ENCODE results near the gene EFCAB10. TPM values are rescaled to one million over a fixed set of nuclear protein-coding genes. Genes with fewer than 3 reads are reported as not detected.

The EFCAB10 gene
- polyA plus RNA-seq, 2 of the 4 experiments (the other 2 are of a cell fraction), result 2.9 to 4.2 TPM

DNA sequence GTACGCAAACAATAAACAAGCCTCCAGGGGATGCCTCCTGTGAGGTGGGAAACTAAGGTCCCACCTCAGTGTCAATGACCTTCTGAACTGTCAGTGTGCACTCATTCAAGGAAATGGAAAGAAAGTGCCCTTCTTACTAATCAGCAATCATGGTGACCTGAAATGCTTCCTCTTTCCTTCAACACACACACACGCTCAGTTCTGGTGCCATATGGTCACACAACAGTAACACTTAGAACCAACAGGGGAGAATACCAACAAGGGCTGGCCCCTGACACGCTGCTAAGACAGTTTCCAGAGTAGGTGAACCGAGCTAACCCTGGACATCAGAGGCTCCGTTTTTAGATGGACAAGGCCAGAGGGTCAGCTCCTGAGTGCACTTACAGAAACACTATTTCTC is 42.1 kb upstream of the EFCAB10 start:
- DNase-seq (ENCODE audit: low read depth in 1 of 2, low spot score in 1 of 2) (no peak), ATAC-seq (no peak), FAIRE-seq (no peak)
- no peak overlapping the region for H3K4me3 ChIP-seq
- H3K9me3 ChIP-seq, result peaks cover 7% of the 10 kb centered on the region; the same call in 1 of the 3 replicates
- ChIA-PET POLR2A (no interaction called here), CTCF (interaction anchor here (0.6 kb wide), 1 partner anchor 24 kb away, joined by 4 read pairs; no protein-coding TSS in a partner anchor)
- TF ChIP-seq CHD4 (IDR thresholded peaks at IDR 0.05; ENCODE audit: borderline replicate concordance), result no peak
- TF ChIP-seq, protein P1, sequence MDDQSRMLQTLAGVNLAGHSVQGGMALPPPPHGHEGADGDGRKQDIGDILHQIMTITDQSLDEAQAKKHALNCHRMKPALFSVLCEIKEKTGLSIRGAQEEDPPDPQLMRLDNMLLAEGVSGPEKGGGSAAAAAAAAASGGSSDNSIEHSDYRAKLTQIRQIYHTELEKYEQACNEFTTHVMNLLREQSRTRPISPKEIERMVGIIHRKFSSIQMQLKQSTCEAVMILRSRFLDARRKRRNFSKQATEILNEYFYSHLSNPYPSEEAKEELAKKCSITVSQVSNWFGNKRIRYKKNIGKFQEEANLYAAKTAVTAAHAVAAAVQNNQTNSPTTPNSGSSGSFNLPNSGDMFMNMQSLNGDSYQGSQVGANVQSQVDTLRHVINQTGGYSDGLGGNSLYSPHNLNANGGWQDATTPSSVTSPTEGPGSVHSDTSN (IDR thresholded peaks at IDR 0.05), result no peak
- no peak overlapping the region for H3K27ac ChIP-seq
- H3K4me1 ChIP-seq, result no peaks in the 10 kb centered on the region
- WGBS (ENCODE audit: missing lambda C conversion rate), result 86% methylated on average over 5 of the region's 5 CpGs
- H3K4me2 ChIP-seq, result no peak overlapping the region

DNA sequence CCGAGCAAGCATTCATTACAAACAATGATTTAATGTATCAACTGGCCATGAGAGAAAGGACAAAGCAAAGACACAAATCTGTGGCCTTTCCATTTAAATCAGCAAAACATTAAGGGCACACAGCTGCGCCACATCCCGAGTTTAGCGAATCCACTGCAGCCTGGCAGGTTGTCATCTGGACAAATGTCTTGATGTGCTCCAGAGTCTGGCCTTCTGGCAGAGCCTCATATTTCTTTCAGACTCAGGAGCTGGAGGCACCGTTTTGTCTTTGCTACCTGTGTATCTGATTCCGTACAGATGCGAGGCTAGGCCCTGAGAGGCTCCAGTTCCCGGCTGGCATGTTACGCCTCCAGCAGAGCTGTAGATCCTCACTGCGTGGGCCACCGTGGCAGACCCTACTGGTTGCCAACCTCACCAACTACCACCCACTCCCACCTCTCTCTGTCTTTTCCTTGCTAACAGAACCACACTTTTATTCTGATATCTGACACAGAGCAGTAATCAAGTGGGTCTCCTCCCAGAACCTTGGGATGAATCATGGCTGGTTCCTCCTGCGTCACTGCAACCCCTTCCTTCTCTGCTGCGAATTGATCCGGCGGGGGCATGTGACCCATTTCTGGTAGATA is 40.9 kb upstream of the EFCAB10 start:
- WGBS (ENCODE audit: missing lambda C conversion rate), result 92% methylated on average over 15 of the region's 15 CpGs
- H3K4me1 ChIP-seq, result no peaks in the 10 kb centered on the region
- H3K27ac ChIP-seq, result no peak overlapping the region
- ChIA-PET CTCF (interaction anchor here (0.9 kb wide), 1 partner anchor 421 kb away, joined by 4 read pairs; no protein-coding TSS in a partner anchor), POLR2A (no interaction called here)
- no peak overlapping the region for H3K4me2 ChIP-seq
- H3K9me3 ChIP-seq, result peaks cover 7% of the 10 kb centered on the region; the same call in 1 of the 3 replicates
- DNase-seq (ENCODE audit: low read depth in 1 of 2, low spot score in 1 of 2), result no peak
- no peak overlapping the region for H3K4me3 ChIP-seq
- no peak for FAIRE-seq
- no peak for ATAC-seq
- TF ChIP-seq RFX5 (IDR thresholded peaks at IDR 0.05), result no peak
- TF ChIP-seq CHD4 (IDR thresholded peaks at IDR 0.05; ENCODE audit: borderline replicate concordance), result no peak
- no peak for TF ChIP-seq FOSB (CRISPR knock-in tag; IDR thresholded peaks at IDR 0.05)
- TF ChIP-seq ZC3H11A (IDR thresholded peaks at IDR 0.05), result no peak
- TF ChIP-seq RNF2 (IDR thresholded peaks at IDR 0.05; ENCODE audit: borderline replicate concordance, low read depth), result no peak
- TF ChIP-seq, protein P2, sequence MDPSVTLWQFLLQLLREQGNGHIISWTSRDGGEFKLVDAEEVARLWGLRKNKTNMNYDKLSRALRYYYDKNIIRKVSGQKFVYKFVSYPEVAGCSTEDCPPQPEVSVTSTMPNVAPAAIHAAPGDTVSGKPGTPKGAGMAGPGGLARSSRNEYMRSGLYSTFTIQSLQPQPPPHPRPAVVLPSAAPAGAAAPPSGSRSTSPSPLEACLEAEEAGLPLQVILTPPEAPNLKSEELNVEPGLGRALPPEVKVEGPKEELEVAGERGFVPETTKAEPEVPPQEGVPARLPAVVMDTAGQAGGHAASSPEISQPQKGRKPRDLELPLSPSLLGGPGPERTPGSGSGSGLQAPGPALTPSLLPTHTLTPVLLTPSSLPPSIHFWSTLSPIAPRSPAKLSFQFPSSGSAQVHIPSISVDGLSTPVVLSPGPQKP (IDR thresholded peaks at IDR 0.05; ENCODE audit: low read depth, low read length), result no peak
- no peak for TF ChIP-seq JUNB (IDR thresholded peaks at IDR 0.05)
- no peak for TF ChIP-seq MAZ (IDR thresholded peaks at IDR 0.05; ENCODE audit: borderline replicate concordance, low read depth, low read length)
- TF ChIP-seq, protein P3, sequence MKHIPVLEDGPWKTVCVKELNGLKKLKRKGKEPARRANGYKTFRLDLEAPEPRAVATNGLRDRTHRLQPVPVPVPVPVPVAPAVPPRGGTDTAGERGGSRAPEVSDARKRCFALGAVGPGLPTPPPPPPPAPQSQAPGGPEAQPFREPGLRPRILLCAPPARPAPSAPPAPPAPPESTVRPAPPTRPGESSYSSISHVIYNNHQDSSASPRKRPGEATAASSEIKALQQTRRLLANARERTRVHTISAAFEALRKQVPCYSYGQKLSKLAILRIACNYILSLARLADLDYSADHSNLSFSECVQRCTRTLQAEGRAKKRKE (CRISPR knock-in tag; IDR thresholded peaks at IDR 0.05; ENCODE audit: low read depth), result no peak
- no peak for TF ChIP-seq FOSL2 (IDR thresholded peaks at IDR 0.05)
- TF ChIP-seq FOSL2 (CRISPR knock-in tag; IDR thresholded peaks at IDR 0.05), result no peak

DNA sequence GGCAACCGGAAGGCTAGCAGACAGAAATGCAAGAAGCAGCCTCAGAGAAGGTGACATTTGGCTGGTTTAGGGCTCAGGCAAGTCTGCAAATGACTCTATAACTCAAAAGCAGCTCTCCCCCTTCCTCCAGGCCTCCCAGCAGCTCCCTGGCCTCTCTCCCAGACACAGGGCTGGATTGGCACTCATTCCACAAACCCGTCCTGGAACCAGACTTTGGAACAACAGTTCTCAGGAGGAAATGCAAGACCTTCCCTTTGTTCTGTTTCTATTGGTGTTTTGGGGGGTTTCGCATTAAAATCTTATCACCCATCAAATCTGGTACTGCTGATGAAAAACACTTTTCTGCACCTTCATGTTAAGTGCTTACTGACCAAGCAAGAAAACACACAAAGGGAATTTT is 40.3 kb upstream of the EFCAB10 start:
- peaks cover 7% of the 10 kb centered on the region; the same call in 1 of the 3 replicates for H3K9me3 ChIP-seq
- ChIA-PET CTCF (interaction anchor here (0.9 kb wide), 1 partner anchor 422 kb away, joined by 4 read pairs; no protein-coding TSS in a partner anchor), POLR2A (no interaction called here)
- FAIRE-seq (no peak), DNase-seq (ENCODE audit: low read depth in 1 of 2, low spot score in 1 of 2) (no peak), ATAC-seq (no peak)
- no peak overlapping the region for H3K4me3 ChIP-seq
- no peak overlapping the region for H3K27ac ChIP-seq
- H3K4me1 ChIP-seq, result no peaks in the 10 kb centered on the region
- 87% methylated on average over 3 of the region's 3 CpGs for WGBS (ENCODE audit: missing lambda C conversion rate)
- no peak overlapping the region for H3K4me2 ChIP-seq
- TF ChIP-seq, protein P4, sequence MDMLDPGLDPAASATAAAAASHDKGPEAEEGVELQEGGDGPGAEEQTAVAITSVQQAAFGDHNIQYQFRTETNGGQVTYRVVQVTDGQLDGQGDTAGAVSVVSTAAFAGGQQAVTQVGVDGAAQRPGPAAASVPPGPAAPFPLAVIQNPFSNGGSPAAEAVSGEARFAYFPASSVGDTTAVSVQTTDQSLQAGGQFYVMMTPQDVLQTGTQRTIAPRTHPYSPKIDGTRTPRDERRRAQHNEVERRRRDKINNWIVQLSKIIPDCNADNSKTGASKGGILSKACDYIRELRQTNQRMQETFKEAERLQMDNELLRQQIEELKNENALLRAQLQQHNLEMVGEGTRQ (IDR thresholded peaks at IDR 0.05), result no peak
- no peak for TF ChIP-seq PHF8 (IDR thresholded peaks at IDR 0.05; ENCODE audit: borderline replicate concordance, low read depth)
- TF ChIP-seq FOSB (CRISPR knock-in tag; IDR thresholded peaks at IDR 0.05), result no peak
- no peak for TF ChIP-seq TFCP2L1 (CRISPR knock-in tag; IDR thresholded peaks at IDR 0.05)
- TF ChIP-seq EHMT2 (IDR thresholded peaks at IDR 0.05; ENCODE audit: low read depth), result no peak
- no peak for TF ChIP-seq ZC3H11A (IDR thresholded peaks at IDR 0.05)
- TF ChIP-seq CHD2 (IDR thresholded peaks at IDR 0.05; ENCODE audit: low read length, partially characterized antibody), result no peak
- no peak for TF ChIP-seq GATA3 (IDR thresholded peaks at IDR 0.05; ENCODE audit: borderline replicate concordance)
- no peak for TF ChIP-seq CHD4 (IDR thresholded peaks at IDR 0.05; ENCODE audit: borderline replicate concordance)
- TF ChIP-seq MAFK (IDR thresholded peaks at IDR 0.05; ENCODE audit: partially characterized antibody), result no peak
- TF ChIP-seq POLR2A (IDR thresholded peaks at IDR 0.05; ENCODE audit: low read length), result no peak
- no peak for TF ChIP-seq FOXS1 (CRISPR knock-in tag; IDR thresholded peaks at IDR 0.05)
- TF ChIP-seq POLR2AphosphoS2 (conservative IDR thresholded peaks at IDR 0.05; ENCODE audit: low read length), result no peak
- TF ChIP-seq ESRRA (IDR thresholded peaks at IDR 0.05; ENCODE audit: borderline replicate concordance, low read length), result no peak

All from A549 (cell line).